Stromal cell of bone marrow (primary cell): ENCODE data around the gene FAM181B.
"Not testable (repeated sequence)": the region's sequence is repeated elsewhere in the genome, so short reads cannot be mapped to it uniquely, and the experiment has no call there.

Source experiments
- DNase-seq: peaks from one replicate; pipeline ENCODE4 v3.0.0-alpha.2; 2012; ENCODE audit warnings: low read depth

The FAM181B gene

DNA sequence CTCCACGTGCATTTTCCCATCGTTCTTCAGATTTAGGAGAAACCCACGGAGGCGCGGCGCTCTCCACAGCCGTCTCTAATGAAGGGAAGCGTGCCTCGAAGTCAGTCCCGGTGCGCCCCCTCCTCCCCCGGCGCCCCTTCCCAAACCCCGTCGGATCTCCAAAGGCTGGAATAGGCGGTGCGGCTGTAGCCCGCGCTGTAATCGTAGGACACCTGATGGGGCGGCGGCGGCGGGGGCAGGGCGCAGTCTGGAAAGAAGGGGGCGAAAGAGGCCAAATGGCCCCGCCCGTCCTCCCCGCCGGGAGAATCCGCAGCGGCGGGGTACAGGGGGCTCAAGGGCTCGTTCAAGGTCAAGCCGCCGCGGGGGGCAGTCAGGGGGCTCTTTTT, 1.3 kb downstream of the FAM181B start:
- DNase-seq = no peak

DNA sequence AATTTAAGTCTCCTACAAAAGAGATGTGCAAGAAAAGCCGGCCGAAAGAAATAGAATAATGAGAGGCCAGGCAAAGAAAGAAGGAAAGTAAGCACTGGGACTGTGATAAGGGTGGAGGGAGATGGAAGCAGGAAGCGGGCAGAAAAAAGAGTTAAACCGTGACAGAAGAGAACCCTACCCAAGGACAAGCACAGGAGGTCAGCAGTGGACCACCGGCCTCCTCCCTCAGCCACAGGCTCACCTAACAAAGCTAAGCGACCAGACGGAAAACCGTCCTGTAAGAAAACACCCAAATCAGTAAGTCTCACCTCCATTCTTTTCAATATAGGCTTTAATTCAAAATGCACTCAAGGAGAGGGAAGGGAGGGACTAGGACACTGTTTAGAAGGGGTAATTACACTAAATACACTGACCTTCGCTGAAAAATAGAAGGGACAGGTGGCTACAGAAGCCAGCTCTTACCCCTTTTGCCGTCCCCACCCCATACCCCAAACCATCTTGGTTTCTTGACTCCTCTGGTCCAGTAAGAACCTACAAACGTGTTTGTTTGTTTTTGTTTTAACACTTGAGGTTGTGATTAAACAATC, 1.9 kb downstream of the FAM181B start:
- DNase-seq = no peak

DNA sequence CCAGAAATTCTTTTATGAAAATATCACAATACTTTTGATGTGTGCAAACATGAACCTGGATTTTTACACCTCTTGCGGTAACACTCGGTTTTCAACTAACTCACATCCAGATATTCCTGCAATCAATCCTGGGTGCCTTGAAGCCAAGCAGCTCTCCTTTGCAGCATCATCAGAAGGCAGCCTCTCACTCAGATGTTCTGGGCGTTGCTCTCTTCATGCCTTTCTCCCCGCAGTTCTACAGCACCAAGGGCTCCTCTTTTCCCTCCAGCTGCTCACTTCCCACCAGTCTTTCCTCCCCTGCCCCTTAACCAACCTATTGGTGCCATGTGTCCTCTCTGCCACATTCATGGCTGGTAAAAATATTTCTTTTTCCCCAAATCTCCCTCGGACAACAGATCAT, 2.9 kb downstream of the FAM181B start:
- DNase-seq = no peak

DNA sequence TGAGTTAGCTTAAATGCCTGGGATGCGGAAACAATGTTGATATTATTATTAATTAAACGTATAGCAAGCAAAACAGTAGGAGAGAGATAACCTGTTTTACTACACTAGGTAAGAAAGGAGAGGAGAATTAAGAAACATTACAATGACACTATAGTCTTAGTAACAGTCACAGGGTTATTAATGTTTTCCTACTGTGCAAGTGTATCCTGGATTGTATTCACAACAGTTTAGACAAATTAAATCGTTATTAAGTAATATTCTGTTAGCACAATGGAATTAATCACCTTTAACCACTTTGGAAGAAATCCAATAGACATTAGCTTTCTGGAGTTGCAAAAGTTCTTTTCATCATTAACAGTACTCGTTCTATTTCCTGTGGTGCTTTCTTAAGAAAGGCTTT, 3.4 kb downstream of the FAM181B start:
- DNase-seq = no peak

DNA sequence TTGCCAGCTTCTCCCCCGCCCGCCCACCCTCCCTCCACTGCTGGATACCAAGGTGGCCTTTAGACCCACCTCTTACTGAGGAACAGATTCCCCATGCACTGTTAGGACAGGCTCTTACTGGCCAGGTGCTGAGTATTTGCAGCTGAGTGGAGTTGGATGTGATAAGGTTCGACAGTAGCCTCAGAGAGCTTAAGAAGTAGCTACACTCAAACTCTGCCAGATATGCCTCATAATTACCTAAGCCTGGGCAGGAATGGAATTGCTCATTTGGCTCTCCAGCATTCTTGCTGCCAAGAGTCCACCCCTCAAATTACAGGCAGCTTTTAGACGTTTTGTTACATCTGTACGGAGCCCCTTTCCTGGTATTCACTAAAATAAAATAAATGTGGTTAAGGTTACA, 9.6 kb downstream of the FAM181B start:
- no peak for DNase-seq

DNA sequence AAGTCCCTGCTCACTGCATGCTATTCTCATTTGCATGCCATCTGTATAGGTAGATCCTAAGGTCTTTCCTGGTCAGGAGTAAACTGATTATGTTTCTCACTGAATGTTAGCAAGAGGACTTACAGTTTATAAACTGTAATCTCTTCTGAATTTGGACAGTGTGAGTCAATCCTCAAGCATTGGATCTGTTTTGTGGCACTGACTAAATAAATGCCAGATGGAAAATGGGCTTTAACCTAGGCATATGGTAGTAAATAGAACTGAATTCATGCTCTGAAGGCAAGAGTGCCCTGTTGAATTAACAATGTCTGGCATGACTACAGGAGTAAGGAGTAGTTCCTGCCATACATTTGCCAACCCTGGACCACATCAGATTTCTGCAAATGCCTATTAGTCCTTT, 11.4 kb downstream of the FAM181B start:
- no peak for DNase-seq

DNA sequence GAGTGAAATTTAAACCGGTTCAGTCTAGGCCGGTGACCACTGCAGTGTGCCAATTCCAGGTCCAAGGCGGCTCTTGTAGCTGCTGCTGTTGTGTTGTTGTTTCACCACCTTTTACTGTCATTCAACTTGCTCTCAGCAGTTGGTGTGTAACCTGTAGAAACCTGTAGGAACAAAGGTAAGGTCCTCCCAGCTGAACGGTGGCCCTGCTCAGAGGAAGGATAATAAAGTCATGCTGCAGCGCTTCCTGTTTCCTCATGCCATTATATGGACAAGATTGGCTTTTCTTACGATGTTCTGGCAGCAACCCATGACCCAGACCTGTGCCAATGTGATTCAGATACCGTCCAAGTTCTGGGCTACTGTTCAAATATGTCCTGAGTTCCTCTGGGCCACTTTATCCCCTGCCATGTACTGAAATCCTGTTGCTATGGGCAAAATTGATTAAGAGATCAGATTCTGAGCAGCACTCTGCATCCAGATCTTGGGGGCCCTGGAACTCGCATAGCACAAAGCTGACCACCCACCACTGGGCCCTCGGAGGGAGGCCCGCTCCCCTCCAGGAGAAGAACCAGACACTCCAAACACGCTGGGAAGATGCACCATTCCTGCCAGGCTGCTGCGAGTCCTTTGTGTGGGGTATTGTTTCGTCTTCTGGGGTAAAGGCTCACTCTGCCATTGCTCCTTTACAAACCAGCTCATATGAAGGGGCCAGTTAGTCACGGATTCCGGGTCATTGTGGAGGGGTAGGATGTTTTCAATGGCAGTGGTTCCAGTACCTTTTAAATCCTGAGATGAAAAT, 13.2 kb downstream of the FAM181B start:
- no peak for DNase-seq

DNA sequence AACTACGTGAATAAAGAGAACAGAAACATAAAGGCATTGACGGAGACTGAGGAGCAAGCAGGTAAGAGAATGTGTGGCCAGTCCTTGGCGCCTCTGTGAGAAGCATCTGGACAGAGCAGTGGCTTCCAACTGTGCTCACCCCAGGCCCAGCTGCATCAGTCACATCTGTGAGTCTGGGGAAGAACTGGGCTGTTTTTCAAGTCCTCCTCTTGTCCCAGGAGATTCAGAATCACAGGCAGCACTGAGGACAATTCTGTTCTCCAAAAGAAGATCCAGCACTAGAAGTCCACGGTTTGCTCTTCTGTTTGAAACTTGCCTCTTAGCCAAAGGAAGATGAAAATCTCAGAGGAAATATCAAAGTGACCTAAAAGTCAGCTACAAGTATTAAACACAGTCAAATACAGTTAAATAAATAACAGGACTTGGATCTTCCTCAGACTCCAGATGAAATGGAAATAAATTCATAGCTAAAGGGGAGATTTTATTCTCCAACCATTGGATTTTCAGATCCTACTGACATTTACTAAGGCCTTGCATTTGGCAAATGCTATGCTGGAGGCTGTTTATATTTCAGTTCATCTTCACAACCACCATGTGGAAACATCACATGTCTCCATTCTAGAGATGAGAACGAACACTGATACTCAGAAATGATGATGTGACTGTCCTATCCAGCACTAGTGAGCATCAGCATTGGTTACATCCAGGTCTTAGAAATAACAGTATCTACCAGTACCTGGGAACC, 14.1 kb downstream of the FAM181B start:
- DNase-seq = no peak

DNA sequence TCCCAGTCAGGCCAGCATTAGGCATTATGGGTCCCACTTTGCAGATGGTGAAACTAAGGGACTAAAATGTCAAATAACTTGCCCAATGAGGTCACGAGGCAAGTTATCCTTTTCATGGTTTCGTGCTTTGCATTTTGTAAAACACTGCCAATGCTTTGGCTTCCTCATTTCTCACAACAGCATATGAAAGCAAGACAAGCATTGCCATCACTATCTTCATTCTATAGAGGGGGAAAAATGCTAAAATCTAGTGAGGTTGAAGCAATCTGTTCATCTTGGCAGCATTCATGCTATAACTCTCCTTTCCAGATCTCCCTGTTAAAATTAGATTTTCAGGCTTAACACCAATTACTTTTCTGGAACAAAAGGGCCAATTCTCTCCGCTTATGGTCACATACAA, 14.8 kb downstream of the FAM181B start:
- DNase-seq = no peak

DNA sequence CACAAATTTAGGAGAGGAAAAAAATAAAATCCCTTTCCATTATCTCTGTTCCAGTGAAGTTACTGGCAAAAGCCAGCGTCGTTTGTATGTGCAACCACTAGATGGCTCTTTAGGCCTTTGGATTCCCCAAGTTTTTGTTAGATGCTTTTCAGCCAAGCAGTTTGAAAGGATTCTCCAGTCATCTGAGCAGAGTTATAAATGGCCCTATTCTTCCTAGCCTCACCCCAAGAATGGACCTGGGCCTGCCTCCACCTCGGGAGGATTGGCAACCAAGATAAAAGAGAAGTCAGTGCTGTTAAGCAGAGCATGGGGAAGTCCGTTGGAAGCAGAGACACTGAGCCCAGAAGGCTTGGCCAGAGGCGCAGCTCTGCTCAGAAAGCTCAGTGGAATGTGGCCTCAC, 15.4 kb downstream of the FAM181B start:
- peak; percentile 49 for DNase-seq

DNA sequence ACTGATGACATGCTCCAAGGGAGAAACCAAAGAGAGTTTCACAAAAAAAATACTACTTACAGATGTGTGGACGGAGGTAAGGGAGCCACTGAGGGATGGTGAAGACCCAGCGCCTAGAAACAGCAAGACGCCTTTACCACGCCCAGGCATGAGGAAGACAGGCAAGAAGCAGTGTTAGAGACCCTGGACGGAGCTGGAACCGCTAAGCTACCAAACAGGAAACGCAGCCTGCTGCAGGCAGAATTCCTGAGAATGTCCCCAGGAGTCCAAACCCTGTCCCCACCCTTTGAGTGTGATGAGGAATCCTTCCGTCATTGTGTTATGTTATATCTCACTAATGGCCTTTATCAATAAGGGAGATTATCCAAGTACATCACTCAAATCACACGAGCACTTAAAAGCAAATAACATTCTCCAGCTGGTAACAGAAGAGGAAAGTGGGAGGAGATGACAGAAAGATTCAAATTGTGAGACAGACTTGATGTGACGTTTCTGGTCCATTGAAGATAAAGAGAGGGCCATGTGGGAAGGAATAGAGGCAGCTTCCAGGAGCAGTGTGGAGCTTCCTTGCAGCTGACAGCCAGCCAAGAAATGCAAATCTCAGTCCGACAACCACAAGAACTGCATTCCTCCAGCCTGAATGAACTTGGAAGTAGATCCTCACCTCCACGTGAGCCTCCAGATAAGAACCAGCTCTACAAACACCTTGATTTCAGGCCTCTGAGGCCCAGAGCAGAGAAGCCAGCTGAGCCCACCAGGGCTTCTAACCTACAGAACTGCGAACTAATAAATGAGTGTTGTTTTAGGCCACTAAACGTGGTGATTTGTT, 19.1 kb downstream of the FAM181B start:
- no peak for DNase-seq

DNA sequence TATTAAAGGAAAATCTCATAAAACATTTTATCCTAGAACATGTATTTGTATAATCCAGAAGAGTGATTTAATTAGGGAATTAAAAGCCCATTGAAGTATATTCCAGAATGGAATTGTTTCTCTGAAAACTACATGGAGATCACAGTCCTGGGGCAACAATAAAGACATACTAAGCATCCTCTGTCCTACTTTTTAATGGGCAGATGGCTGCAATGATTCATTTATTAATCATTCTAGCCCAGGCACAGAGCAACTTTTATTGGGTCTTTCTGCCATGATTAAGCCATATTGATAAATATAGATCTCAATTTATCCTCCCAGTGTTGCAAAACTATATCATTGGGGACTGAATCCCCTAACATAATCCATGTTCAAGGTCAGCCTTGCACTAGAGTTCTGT, 22.0 kb downstream of the FAM181B start:
- DNase-seq = no peak

DNA sequence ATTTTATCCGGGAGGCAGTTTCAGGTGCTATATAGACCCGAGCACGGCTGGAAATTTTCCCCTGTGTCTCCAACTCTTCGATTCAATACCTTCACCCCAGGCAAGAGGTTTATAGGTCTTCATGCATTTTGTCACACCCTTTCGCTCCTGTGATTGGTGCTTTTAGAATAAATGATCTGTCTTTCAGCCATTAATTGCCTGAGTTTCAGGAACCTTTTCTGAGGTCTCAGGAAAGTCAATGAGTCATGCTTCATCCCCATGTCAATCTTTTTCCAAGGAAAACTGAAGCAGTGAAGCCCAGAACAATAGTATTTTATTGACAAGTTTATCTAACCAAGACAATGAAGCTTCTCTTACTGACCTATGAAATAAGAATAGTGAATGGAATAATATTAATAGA, 29.9 kb downstream of the FAM181B start:
- no peak for DNase-seq

DNA sequence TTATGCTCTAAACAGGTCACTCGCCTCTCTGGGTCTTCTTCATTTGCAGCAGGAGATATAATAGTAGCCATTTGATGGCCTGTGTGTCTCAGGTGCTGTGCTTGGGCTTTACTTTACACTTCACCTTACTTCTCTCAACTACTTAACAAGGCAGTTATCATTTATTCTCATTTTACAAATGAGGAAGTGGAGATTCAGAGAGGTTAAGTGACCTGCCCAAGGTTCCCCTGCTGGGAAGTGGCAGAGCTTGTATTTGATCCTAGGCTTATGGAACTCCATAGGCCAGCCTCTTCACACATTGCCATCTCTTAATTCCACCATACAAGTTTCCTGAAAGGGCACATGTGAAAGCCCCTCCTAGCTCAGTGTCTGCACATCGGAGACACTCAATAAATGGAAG, 30.4 kb downstream of the FAM181B start:
- DNase-seq = no peak

DNA sequence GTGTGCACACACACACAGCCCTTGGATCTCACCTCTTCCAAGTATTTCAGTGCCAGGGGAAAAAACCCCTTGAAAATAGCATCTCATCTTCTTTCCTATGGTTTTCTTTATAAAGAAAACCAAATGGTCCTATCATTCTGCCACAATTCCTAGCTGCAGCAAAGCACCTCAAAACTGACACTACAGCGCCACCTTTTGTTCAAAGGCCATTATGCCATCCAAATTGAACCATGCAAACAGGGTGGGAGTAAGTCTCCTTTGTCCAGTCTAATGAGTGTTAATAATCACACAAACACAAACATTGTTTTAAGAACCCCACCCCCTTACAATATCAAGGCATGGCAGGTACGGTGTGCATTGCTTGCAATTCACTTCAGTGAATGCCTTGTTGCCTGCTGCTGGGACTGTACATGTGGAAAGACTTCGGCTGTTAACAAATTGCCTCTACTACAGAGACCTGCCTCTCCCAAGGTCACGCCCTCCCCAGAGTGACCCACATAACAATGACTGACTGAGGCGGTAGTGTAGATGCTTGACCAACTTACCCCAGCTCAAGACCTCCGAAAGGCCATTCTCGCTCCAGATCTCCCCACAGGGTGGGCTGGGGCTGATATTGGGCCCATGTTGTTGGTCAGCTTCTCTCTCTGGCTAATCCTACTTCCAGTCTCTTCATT, 31.7 kb downstream of the FAM181B start:
- no peak for DNase-seq

DNA sequence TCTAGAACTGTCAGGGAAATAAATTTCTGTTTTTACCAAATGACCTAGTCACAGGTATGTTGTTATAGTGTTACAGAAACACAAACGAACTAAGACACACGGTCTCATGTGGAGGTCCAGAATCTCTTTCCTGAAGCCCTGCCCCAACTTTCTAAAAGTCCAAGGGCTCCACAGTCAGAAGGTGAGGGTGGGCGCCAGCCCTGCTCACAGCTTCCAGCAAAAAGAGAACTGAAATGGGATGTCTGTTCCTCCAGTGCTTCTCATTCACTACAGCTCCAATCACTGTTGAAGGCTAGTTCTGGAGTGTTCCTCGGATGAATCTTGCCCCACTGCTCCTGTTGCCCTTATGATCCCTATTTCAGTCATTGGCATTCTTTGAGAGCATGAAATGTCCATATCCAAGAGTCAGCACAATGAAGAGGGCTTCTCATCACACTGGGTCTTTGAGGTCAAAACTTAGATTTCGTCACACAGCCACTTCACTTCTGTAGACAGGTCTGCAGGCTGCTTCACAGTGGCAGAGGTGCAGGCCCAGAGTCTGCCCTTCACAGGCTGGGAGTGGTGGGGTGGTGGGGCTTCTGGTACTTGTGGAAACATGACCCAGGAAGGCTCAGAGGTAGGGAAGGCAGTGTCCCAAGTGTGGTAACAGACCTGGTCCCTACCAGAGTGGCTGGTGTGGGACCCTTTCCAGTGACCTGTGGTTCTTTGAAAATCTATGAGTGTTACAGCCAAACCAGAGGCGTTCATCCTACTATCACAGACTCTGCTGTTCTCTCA, 34.9 kb downstream of the FAM181B start:
- DNase-seq = no peak

DNA sequence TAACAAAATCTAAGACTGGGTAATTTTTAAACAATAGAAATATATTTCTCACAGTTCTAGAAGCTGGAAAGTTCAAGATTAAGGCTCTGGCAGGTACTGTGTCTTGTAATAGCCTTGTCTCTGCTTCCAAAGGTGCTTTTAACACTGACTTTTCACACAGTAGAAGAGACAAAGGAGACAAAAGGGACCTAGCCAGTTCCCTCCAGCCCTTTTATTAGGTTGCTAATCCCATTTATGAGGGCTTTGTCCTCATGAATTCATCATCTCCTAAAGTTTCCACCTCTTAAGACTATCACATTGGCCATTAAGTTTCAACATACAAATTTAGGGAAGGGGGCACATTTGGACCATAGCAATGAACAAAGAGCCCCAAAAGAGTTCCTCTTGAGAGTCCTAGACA, 40.7 kb downstream of the FAM181B start:
- no peak for DNase-seq

DNA sequence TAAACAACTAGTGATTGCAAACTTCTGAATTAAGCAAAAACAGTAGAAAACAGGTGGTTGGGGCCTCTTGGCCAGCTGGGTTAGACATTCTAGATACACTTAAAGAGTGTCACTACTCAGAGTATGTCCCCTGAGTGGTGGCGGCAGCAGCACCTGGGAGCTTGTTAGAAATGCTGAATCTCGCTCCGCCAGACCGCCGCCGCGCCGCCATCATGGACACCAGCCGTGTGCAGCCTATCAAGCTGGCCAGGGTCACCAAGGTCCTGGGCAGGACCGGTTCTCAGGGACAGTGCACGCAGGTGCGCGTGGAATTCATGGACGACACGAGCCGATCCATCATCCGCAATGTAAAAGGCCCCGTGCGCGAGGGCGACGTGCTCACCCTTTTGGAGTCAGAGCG, 44.3 kb downstream of the FAM181B start:
- DNase-seq = not testable (repeated sequence)

DNA sequence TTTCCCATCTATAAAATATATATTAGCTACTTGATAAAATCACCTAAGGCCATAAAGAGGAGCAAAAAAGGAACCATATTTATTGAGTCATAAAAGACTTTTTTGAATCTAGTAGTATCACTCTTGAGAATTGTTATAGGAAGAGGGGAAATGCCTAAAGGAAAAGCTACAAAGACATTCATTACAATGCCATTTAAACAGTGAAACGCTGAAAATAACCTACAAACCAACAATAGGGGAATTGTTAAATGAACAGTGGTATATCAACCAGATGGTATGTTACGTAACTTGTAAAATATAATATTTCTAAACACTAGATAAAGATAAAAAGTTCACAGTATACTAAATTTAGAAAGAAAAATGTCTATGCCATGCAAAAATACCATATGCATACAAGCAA, 47.5 kb downstream of the FAM181B start:
- DNase-seq = no peak

DNA sequence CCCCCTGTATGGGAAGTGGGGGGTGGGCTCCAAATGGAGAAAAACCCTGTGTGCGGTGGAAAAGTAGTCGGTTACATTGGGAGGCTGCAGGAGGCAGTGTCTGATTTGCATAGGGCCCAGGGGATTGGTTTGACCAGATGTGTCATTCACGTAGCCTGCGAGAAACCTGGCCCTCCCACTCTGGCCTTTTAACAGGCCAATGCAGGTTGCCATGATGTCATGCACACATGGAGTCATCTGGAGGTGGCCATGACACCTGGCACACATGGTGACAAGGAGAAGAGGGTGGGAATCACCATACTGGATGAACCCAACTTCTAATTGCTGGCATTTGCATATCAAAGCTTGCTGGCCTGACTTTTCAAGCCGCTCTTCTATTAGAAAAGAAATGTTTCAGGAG, 50.6 kb downstream of the FAM181B start:
- DNase-seq = no peak
